Measurements from ENCODE around the gene C1QTNF2.

DNA sequence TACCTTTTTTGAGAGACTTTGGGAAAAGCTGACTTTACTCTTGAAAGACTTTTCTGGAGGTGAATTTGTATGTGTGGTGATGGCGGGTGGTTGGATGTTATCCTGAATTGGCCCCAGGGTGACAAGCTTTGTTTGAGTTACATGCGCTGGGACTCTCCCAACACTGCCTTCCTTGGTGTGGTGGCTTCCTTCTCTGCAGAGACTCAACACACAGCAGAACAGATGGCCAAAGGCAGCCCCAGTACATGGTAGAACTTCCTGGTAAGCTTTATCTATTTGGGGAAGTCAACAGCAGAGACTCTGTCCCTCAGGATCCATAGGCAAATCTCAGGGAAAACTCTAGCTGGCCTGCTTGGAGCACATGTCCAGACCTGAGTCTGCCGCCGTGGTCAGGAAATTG lies 18.1 kb downstream of the C1QTNF2 start:
- TF ChIP-seq CEBPB (IDR thresholded peaks at IDR 0.05) (no peak), YY1 (IDR thresholded peaks at IDR 0.05; ENCODE audit: low read depth) (no peak)
